WTC11 (cell line): ENCODE data around the gene TFF3. TPM values are rescaled to one million over a fixed set of nuclear protein-coding genes. Genes with fewer than 3 reads are reported as not detected.

ENCODE experiments used
- ATAC-seq: fragments of 200-7000 bp; cut with Tn5 transposase; 2 replicates; pipeline ENCODE4 v1.10.0; 2021; ENCODE audit warnings: mild to moderate bottlenecking, moderate library complexity
- CTCF ChIA-PET: fragments of 300-600 bp; sonication (Branson Sonifier 250); formaldehyde crosslinking; loops from one replicate; lab custom pipeline; 2021; ENCODE audit warnings: antibody characterized with exemption; lab: Charles Lee
- POLR2A ChIA-PET: fragments of 350-600 bp; sonication (Branson Sonifier 250); formaldehyde crosslinking; loops from one replicate; lab custom pipeline; 2021; ENCODE audit warnings: antibody characterized with exemption; lab: Charles Lee
- DNase-seq: peaks from one replicate; pipeline ENCODE4 v3.0.0; 2021; ENCODE audit warnings: low spot score
- H3K27ac Mint-ChIP-seq: 2 replicates; pipeline ENCODE4 v1.8.0; 2021; ENCODE audit warnings: mixed read lengths
- H3K27me3 Mint-ChIP-seq: 2 replicates; pipeline ENCODE4 v1.8.0; 2021; ENCODE audit warnings: low read depth, mild to moderate bottlenecking, moderate library complexity, mixed read lengths
- H3K36me3 Mint-ChIP-seq: 2 replicates; pipeline ENCODE4 v1.8.0; 2021; ENCODE audit warnings: mixed read lengths
- H3K4me1 Mint-ChIP-seq: 2 replicates; pipeline ENCODE4 v1.8.0; 2022; ENCODE audit warnings: mixed read lengths
- H3K4me3 Mint-ChIP-seq: 2 replicates; pipeline ENCODE4 v1.8.0; 2021; ENCODE audit warnings: mild to moderate bottlenecking, moderate library complexity, mixed read lengths
- H3K9me3 Mint-ChIP-seq: 2 replicates; pipeline ENCODE4 v1.8.0; 2021; ENCODE audit warnings: mixed read lengths
- ATF1 ChIP-seq: sonication (generic); formaldehyde crosslinking; IDR thresholded peaks from 2 replicates; pipeline ENCODE4 v1.8.1; 2023; ENCODE audit warnings: mild to moderate bottlenecking, moderate library complexity, missing genetic modification reagents
- CREB1 ChIP-seq: sonication (generic); formaldehyde crosslinking; IDR thresholded peaks from 2 replicates; pipeline ENCODE4 v1.8.0; 2023; ENCODE audit warnings: mild to moderate bottlenecking, missing genetic modification reagents
- CREM ChIP-seq: sonication (generic); formaldehyde crosslinking; IDR thresholded peaks from 2 replicates; pipeline ENCODE4 v1.8.1; 2022; ENCODE audit warnings: mild to moderate bottlenecking, missing genetic modification reagents, moderate library complexity
- GABPB1 ChIP-seq: sonication (generic); formaldehyde crosslinking; IDR thresholded peaks from 2 replicates; pipeline ENCODE4 v1.8.1; 2023; ENCODE audit warnings: mild to moderate bottlenecking, missing genetic modification reagents
- GTF2I ChIP-seq: fragments of 250-450 bp; sonication (Bioruptor Pico); conservative IDR thresholded peaks from 2 replicates; pipeline ENCODE4 v1.4.0; 2021; ENCODE audit warnings: mild to moderate bottlenecking
- NR3C1 ChIP-seq: sonication (generic); formaldehyde crosslinking; conservative IDR thresholded peaks from 2 replicates; pipeline ENCODE4 v1.8.1; 2023; ENCODE audit warnings: low read depth, mild to moderate bottlenecking, missing genetic modification reagents
- TEAD1 ChIP-seq: sonication (generic); formaldehyde crosslinking; IDR thresholded peaks from 2 replicates; pipeline ENCODE4 v1.8.0; 2022; ENCODE audit warnings: mild to moderate bottlenecking, missing genetic modification reagents
- TEAD4 ChIP-seq: sonication (generic); formaldehyde crosslinking; IDR thresholded peaks from 2 replicates; pipeline ENCODE4 v1.8.0; 2022; ENCODE audit warnings: mild to moderate bottlenecking, missing genetic modification reagents
- ZBTB21 ChIP-seq: sonication (generic); formaldehyde crosslinking; IDR thresholded peaks from 2 replicates; pipeline ENCODE4 v1.8.1; 2023; ENCODE audit warnings: mild to moderate bottlenecking, missing genetic modification reagents, borderline replicate concordance
- ZNF121 ChIP-seq: sonication (generic); formaldehyde crosslinking; IDR thresholded peaks from 2 replicates; pipeline ENCODE4 v1.8.0; 2023; ENCODE audit warnings: missing genetic modification reagents
- ZNF263 ChIP-seq: sonication (generic); formaldehyde crosslinking; IDR thresholded peaks from 2 replicates; pipeline ENCODE4 v1.8.1; 2022; ENCODE audit warnings: low read depth, mild to moderate bottlenecking, moderate library complexity, missing genetic modification reagents
- ZNF416 ChIP-seq: fragments of 250-450 bp; sonication (Bioruptor Pico); IDR thresholded peaks from 2 replicates; pipeline ENCODE4 v1.9.0; 2021; ENCODE audit warnings: mild to moderate bottlenecking, inconsistent platforms
- total RNA-seq: library from RNA; stranded (reverse); gene quantifications from 3 replicates; pipeline ENCODE4 v1.2.3, GENCODE V29; 2021
- TF ChIP-seq, protein P1 (sequence below): sonication (generic); formaldehyde crosslinking; IDR thresholded peaks from 2 replicates; pipeline ENCODE4 v1.8.0; 2022; ENCODE audit warnings: mild to moderate bottlenecking, missing genetic modification reagents
- TF ChIP-seq, protein P2 (sequence below): sonication (generic); formaldehyde crosslinking; IDR thresholded peaks from 2 replicates; pipeline ENCODE4 v1.8.0; 2022; ENCODE audit warnings: mild to moderate bottlenecking, missing genetic modification reagents
- TF ChIP-seq, protein P3 (sequence below): fragments of 250-450 bp; sonication (Bioruptor Pico); IDR thresholded peaks from 2 replicates; pipeline ENCODE4 v1.8.0; 2021; ENCODE audit warnings: mild to moderate bottlenecking
- TF ChIP-seq, protein P4 (sequence below): fragments of 250-450 bp; sonication (Bioruptor Pico); IDR thresholded peaks from 2 replicates; pipeline ENCODE4 v2.1.2; 2022; ENCODE audit warnings: mild to moderate bottlenecking, moderate library complexity
- TF ChIP-seq, protein P5 (sequence below): fragments of 250-450 bp; sonication (Bioruptor Pico); IDR thresholded peaks from 2 replicates; pipeline ENCODE4 v1.9.0; 2021; ENCODE audit warnings: mild to moderate bottlenecking

The TFF3 gene
- total RNA-seq, 1 experiment from 2014 or later = 4.2 TPM

DNA sequence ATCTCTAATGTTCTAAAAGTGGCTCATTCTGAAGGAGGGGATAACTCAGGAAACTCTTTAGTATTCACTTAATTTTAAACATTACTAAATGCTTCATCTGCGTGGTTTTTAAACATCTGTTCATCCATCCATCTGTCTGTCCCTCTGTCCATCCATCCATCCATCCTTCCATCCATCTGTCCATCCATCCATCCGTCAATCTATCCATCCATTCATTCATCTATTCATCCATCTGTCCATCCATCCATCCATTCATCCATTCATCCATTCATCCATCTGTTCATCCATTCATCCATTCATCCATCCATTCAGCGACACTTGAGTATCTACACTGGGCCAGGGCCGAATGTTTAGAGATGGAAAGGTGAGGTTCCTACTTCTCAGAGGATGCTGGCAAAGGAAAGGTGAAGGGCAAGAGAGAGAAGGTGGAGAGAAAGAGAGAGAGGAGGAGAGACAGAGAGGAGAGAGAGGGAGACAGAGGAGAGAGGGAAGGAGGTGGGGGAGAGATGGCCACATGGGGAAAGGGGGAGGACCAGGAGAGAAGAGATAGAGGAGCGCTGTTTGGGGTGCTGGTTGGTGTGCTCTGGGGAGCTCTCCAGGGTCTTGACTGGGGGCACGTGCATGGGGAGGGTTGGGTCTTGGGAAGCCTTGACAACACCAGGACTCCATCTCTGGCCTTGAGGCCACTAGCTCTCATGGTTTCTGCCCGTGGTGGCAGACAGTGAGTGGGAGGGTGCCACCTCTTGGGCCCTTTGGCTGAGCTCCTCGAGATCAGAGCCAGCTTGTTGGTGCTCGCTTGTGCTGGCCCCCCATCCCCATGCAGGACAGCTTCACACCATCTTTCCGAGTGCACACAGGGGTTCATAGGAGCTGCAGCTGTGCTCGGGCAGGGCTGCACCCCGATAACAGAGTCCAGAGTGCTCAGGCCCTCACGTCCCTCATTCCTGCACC is 50.7 kb downstream of the TFF3 start:
- no peaks in the 10 kb centered on the region for H3K27me3 Mint-ChIP-seq
- ATAC-seq = no peak
- CTCF ChIA-PET = interaction anchor here (0.7 kb wide), 1 partner anchor 45 kb away, joined by 4 read pairs; no protein-coding TSS in a partner anchor
- H3K4me1 Mint-ChIP-seq = peaks cover 19% of the 10 kb centered on the region
- TF ChIP-seq CREM (CRISPR knock-in tag) = no peak
- no peak for TF ChIP-seq TEAD4
- TF ChIP-seq, all 79 proteins: peak for 0
- POLR2A ChIA-PET = no interaction called here
- H3K4me3 Mint-ChIP-seq = no peak overlapping the region
- no peaks in the 10 kb centered on the region for H3K36me3 Mint-ChIP-seq
- no peaks in the 10 kb centered on the region for H3K9me3 Mint-ChIP-seq
- no peak for DNase-seq
- no peak overlapping the region for H3K27ac Mint-ChIP-seq

DNA sequence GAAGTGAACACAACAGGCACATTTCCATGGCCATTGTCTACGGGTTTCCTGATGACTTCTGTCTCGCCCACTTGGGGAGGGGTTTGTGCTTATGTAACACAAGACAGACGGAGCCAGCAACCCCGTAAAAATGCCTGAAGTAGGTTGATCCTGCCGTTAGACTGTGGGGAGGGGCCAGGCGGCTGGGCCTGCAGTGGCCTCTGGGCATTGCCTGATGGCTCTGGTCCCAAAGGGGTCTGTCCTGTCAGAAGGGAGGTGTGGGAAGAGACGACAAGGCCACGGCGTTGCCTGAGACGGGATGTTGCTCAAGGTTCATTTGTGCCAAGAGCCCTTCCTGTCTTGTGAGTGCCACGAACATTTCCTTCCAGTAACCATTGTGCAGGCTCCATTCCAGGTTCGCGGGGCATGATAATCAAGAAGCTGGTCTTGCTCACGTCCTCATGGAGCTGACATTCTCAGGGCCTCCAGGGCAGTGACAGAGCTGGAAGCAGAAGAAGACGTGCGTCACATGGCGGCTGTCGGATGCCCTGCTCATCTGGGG is 51.5 kb downstream of the TFF3 start:
- Mint-ChIP-seq H3K27me3 (no peaks in the 10 kb centered on the region), H3K36me3 (no peaks in the 10 kb centered on the region), H3K4me3 (no peak overlapping the region), H3K27ac (no peak overlapping the region), H3K4me1 (peaks cover 19% of the 10 kb centered on the region), H3K9me3 (no peaks in the 10 kb centered on the region)
- ChIA-PET POLR2A (no interaction called here), CTCF (interaction anchor here (1.3 to 1.5 kb wide), 2 partner anchors 47 to 74 kb away, joined by 3 to 4 read pairs; no protein-coding TSS in a partner anchor)
- TF ChIP-seq, protein P1, sequence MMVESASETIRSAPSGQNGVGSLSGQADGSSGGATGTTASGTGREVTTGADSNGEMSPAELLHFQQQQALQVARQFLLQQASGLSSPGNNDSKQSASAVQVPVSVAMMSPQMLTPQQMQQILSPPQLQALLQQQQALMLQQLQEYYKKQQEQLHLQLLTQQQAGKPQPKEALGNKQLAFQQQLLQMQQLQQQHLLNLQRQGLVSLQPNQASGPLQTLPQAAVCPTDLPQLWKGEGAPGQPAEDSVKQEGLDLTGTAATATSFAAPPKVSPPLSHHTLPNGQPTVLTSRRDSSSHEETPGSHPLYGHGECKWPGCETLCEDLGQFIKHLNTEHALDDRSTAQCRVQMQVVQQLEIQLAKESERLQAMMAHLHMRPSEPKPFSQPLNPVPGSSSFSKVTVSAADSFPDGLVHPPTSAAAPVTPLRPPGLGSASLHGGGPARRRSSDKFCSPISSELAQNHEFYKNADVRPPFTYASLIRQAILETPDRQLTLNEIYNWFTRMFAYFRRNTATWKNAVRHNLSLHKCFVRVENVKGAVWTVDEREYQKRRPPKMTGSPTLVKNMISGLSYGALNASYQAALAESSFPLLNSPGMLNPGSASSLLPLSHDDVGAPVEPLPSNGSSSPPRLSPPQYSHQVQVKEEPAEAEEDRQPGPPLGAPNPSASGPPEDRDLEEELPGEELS (CRISPR knock-in tag) = no peak
- TF ChIP-seq, protein P2, sequence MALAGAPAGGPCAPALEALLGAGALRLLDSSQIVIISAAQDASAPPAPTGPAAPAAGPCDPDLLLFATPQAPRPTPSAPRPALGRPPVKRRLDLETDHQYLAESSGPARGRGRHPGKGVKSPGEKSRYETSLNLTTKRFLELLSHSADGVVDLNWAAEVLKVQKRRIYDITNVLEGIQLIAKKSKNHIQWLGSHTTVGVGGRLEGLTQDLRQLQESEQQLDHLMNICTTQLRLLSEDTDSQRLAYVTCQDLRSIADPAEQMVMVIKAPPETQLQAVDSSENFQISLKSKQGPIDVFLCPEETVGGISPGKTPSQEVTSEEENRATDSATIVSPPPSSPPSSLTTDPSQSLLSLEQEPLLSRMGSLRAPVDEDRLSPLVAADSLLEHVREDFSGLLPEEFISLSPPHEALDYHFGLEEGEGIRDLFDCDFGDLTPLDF (CRISPR knock-in tag) = no peak
- TF ChIP-seq GABPB1 (CRISPR knock-in tag) (no peak), CREB1 (CRISPR knock-in tag) (no peak), ATF1 (CRISPR knock-in tag) (no peak), ZBTB21 (CRISPR knock-in tag) (no peak), ZNF416 (no peak), ZNF121 (CRISPR knock-in tag) (no peak), NR3C1 (CRISPR knock-in tag) (no peak), ZNF263 (CRISPR knock-in tag) (no peak), GTF2I (no peak), TEAD1 (CRISPR knock-in tag) (no peak)
- TF ChIP-seq, protein P3, sequence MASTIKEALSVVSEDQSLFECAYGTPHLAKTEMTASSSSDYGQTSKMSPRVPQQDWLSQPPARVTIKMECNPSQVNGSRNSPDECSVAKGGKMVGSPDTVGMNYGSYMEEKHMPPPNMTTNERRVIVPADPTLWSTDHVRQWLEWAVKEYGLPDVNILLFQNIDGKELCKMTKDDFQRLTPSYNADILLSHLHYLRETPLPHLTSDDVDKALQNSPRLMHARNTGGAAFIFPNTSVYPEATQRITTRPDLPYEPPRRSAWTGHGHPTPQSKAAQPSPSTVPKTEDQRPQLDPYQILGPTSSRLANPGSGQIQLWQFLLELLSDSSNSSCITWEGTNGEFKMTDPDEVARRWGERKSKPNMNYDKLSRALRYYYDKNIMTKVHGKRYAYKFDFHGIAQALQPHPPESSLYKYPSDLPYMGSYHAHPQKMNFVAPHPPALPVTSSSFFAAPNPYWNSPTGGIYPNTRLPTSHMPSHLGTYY = no peak
- TF ChIP-seq, protein P4, sequence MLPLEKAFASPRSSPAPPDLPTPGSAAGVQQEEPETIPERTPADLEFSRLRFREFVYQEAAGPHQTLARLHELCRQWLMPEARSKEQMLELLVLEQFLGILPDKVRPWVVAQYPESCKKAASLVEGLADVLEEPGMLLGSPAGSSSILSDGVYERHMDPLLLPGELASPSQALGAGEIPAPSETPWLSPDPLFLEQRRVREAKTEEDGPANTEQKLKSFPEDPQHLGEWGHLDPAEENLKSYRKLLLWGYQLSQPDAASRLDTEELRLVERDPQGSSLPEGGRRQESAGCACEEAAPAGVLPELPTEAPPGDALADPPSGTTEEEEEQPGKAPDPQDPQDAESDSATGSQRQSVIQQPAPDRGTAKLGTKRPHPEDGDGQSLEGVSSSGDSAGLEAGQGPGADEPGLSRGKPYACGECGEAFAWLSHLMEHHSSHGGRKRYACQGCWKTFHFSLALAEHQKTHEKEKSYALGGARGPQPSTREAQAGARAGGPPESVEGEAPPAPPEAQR (CRISPR knock-in tag) = no peak
- TF ChIP-seq, protein P5, sequence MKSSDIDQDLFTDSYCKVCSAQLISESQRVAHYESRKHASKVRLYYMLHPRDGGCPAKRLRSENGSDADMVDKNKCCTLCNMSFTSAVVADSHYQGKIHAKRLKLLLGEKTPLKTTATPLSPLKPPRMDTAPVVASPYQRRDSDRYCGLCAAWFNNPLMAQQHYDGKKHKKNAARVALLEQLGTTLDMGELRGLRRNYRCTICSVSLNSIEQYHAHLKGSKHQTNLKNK (CRISPR knock-in tag) = no peak
- ATAC-seq (peak; percentile 29), DNase-seq (no peak)
